ENCODE data around the gene MRFAP1.

GRCh38 chr4:6619466-6620255, 20.8 kb upstream of the MRFAP1 start:
- TF ChIP-seq CTCF (conservative IDR thresholded peaks at IDR 0.05; ENCODE audit: low read depth, low read length) (no peak), CEBPB (IDR thresholded peaks at IDR 0.05; ENCODE audit: low read depth, low read length) (no peak), RAD21 (IDR thresholded peaks at IDR 0.05; ENCODE audit: low read length) (no peak)
